SK-N-SH treated with all-trans-retinoic acid at 6 μM for 48 hours (cell line): Measurements from ENCODE around the gene DYNC2I2.

Experiments used
- ATAC-seq: fragments of 200-7000 bp; cut with Tn5 transposase; 3 replicates; pipeline ENCODE4 v1.9.1; 2020; ENCODE audit warnings: mild to moderate bottlenecking, moderate library complexity
- ARNTL ChIP-seq: fragments of 450-650 bp; formaldehyde crosslinking; IDR thresholded peaks from 2 replicates; pipeline ENCODE4 v1.5.0; 2020; ENCODE audit warnings: low read depth, mild to moderate bottlenecking, moderate library complexity, borderline replicate concordance
- BACH2 ChIP-seq: fragments of 250-450 bp; sonication (Bioruptor Pico); IDR thresholded peaks from 2 replicates; pipeline ENCODE4 v1.9.0; 2021; ENCODE audit warnings: mild to moderate bottlenecking, borderline replicate concordance
- ESRRG ChIP-seq: fragments of 250-450 bp; sonication (Bioruptor Pico); IDR thresholded peaks from 2 replicates; pipeline ENCODE4 v1.6.1; 2021; ENCODE audit warnings: mild to moderate bottlenecking
- ISL1 ChIP-seq: fragments of 250-450 bp; sonication (Bioruptor Pico); IDR thresholded peaks from 2 replicates; pipeline ENCODE4 v2.1.2; 2022; ENCODE audit warnings: mild to moderate bottlenecking, moderate library complexity
- PATZ1 ChIP-seq: fragments of 250-450 bp; sonication (Bioruptor Pico); IDR thresholded peaks from 2 replicates; pipeline ENCODE4 v1.8.0; 2020; ENCODE audit warnings: mild to moderate bottlenecking, moderate library complexity, borderline replicate concordance
- POU6F1 ChIP-seq: fragments of 250-450 bp; sonication (Bioruptor Pico); IDR thresholded peaks from 2 replicates; pipeline ENCODE4 v1.8.0; 2021; ENCODE audit warnings: low read depth, mild to moderate bottlenecking, moderate library complexity, borderline replicate concordance
- PPARA ChIP-seq: fragments of 250-450 bp; sonication (Bioruptor Pico); IDR thresholded peaks from 2 replicates; pipeline ENCODE4 v1.5.0; 2020; ENCODE audit warnings: mild to moderate bottlenecking, borderline replicate concordance
- RARB ChIP-seq: fragments of 250-450 bp; sonication (Bioruptor Pico); IDR thresholded peaks from 2 replicates; pipeline ENCODE4 v1.8.0; 2021; ENCODE audit warnings: mild to moderate bottlenecking, moderate library complexity
- SNAI2 ChIP-seq: fragments of 250-450 bp; sonication (Bioruptor Pico); IDR thresholded peaks from 2 replicates; pipeline ENCODE4 v1.5.0; 2020; ENCODE audit warnings: mild to moderate bottlenecking, moderate library complexity
- TCF4 ChIP-seq: fragments of 250-450 bp; sonication (Bioruptor Pico); IDR thresholded peaks from 2 replicates; pipeline ENCODE4 v1.8.0; 2021; ENCODE audit warnings: mild to moderate bottlenecking, moderate library complexity, borderline replicate concordance
- TOX ChIP-seq: fragments of 250-450 bp; sonication (Bioruptor Pico); IDR thresholded peaks from 2 replicates; pipeline ENCODE4 v1.8.0; 2021; ENCODE audit warnings: mild to moderate bottlenecking, moderate library complexity, borderline replicate concordance
- ZC3H10 ChIP-seq: fragments of 250-450 bp; sonication (Bioruptor Pico); IDR thresholded peaks from 2 replicates; pipeline ENCODE4 v1.5.1; 2021; ENCODE audit warnings: mild to moderate bottlenecking, moderate library complexity
- ZFP3 ChIP-seq: fragments of 250-450 bp; sonication (Bioruptor Pico); IDR thresholded peaks from 2 replicates; pipeline ENCODE4 v1.5.0; 2020; ENCODE audit warnings: mild to moderate bottlenecking, moderate library complexity
- ZFP30 ChIP-seq: fragments of 450-650 bp; formaldehyde crosslinking; IDR thresholded peaks from 2 replicates; pipeline ENCODE4 v1.5.0; 2022; ENCODE audit warnings: mild to moderate bottlenecking, moderate library complexity
- ZNF565 ChIP-seq: fragments of 450-650 bp; formaldehyde crosslinking; conservative IDR thresholded peaks from 2 replicates; pipeline ENCODE4 v1.5.0; 2020; ENCODE audit warnings: low read depth, mild to moderate bottlenecking, moderate library complexity
- ZNF8 ChIP-seq: fragments of 450-650 bp; formaldehyde crosslinking; IDR thresholded peaks from 2 replicates; pipeline ENCODE4 v1.5.0; 2020; ENCODE audit warnings: mild to moderate bottlenecking, moderate library complexity
- TF ChIP-seq, protein P1 (sequence below): fragments of 250-450 bp; sonication (Bioruptor Pico); IDR thresholded peaks from 2 replicates; pipeline ENCODE4 v1.5.0; 2020; ENCODE audit warnings: mild to moderate bottlenecking, moderate library complexity
- TF ChIP-seq, protein P2 (sequence below): fragments of 250-450 bp; sonication (Bioruptor Pico); IDR thresholded peaks from 2 replicates; pipeline ENCODE4 v1.5.1; 2021; ENCODE audit warnings: mild to moderate bottlenecking, moderate library complexity
- TF ChIP-seq, protein P3 (sequence below): fragments of 250-450 bp; sonication (Bioruptor Pico); IDR thresholded peaks from 2 replicates; pipeline ENCODE4 v1.5.1; 2020; ENCODE audit warnings: low read depth, mild to moderate bottlenecking, moderate library complexity

The DYNC2I2 gene

DNA sequence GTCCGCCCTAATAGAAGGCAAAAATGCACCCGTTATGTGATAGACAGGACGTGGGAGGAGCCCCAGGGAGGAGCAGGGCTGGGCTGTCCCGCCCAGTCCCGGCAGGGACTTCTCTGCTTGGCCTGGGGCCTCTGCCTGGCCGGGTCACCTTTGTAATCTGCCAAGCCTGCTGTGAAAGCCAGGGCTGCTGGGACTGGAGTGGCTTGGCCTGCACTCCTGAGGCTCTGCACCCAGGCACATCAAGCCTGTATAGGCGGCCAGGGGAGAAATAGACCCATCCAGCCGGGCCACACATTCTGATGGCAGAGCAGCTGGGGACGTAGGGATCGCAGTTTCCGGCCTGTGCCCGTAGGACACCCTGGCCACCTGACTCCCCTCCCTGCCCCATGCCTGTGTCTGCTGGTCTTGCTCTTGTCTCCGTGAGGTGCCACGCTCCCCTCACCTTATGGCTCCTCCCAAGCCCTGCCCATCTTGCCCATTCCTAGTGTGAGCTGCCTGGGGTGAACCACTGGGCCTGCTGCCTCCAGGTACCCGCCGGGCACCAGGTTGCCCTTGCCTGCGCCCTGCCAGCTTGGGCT lies 28.1 kb downstream of the DYNC2I2 start:
- ATAC-seq = peak; percentile 22
- TF ChIP-seq BACH2 (CRISPR knock-in tag) = no peak
- no peak for TF ChIP-seq ZNF8
- TF ChIP-seq PPARA (CRISPR knock-in tag) = no peak
- TF ChIP-seq POU6F1 = no peak
- TF ChIP-seq, protein P1, sequence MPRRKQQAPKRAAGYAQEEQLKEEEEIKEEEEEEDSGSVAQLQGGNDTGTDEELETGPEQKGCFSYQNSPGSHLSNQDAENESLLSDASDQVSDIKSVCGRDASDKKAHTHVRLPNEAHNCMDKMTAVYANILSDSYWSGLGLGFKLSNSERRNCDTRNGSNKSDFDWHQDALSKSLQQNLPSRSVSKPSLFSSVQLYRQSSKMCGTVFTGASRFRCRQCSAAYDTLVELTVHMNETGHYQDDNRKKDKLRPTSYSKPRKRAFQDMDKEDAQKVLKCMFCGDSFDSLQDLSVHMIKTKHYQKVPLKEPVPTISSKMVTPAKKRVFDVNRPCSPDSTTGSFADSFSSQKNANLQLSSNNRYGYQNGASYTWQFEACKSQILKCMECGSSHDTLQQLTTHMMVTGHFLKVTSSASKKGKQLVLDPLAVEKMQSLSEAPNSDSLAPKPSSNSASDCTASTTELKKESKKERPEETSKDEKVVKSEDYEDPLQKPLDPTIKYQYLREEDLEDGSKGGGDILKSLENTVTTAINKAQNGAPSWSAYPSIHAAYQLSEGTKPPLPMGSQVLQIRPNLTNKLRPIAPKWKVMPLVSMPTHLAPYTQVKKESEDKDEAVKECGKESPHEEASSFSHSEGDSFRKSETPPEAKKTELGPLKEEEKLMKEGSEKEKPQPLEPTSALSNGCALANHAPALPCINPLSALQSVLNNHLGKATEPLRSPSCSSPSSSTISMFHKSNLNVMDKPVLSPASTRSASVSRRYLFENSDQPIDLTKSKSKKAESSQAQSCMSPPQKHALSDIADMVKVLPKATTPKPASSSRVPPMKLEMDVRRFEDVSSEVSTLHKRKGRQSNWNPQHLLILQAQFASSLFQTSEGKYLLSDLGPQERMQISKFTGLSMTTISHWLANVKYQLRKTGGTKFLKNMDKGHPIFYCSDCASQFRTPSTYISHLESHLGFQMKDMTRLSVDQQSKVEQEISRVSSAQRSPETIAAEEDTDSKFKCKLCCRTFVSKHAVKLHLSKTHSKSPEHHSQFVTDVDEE (CRISPR knock-in tag) = no peak
- no peak for TF ChIP-seq ZC3H10
- no peak for TF ChIP-seq RARB (CRISPR knock-in tag)
- no peak for TF ChIP-seq SNAI2 (CRISPR knock-in tag)
- TF ChIP-seq, protein P2, sequence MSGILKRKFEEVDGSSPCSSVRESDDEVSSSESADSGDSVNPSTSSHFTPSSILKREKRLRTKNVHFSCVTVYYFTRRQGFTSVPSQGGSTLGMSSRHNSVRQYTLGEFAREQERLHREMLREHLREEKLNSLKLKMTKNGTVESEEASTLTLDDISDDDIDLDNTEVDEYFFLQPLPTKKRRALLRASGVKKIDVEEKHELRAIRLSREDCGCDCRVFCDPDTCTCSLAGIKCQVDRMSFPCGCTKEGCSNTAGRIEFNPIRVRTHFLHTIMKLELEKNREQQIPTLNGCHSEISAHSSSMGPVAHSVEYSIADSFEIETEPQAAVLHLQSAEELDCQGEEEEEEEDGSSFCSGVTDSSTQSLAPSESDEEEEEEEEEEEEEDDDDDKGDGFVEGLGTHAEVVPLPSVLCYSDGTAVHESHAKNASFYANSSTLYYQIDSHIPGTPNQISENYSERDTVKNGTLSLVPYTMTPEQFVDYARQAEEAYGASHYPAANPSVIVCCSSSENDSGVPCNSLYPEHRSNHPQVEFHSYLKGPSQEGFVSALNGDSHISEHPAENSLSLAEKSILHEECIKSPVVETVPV (CRISPR knock-in tag) = no peak
- TF ChIP-seq ISL1 (CRISPR knock-in tag) = no peak
- TF ChIP-seq, protein P3, sequence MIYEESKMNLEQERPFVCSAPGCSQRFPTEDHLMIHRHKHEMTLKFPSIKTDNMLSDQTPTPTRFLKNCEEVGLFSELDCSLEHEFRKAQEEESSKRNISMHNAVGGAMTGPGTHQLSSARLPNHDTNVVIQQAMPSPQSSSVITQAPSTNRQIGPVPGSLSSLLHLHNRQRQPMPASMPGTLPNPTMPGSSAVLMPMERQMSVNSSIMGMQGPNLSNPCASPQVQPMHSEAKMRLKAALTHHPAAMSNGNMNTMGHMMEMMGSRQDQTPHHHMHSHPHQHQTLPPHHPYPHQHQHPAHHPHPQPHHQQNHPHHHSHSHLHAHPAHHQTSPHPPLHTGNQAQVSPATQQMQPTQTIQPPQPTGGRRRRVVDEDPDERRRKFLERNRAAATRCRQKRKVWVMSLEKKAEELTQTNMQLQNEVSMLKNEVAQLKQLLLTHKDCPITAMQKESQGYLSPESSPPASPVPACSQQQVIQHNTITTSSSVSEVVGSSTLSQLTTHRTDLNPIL (CRISPR knock-in tag) = no peak
- TF ChIP-seq ZFP30 = no peak
- TF ChIP-seq ARNTL (CRISPR knock-in tag) = no peak
- TF ChIP-seq PATZ1 (CRISPR knock-in tag) = no peak

DNA sequence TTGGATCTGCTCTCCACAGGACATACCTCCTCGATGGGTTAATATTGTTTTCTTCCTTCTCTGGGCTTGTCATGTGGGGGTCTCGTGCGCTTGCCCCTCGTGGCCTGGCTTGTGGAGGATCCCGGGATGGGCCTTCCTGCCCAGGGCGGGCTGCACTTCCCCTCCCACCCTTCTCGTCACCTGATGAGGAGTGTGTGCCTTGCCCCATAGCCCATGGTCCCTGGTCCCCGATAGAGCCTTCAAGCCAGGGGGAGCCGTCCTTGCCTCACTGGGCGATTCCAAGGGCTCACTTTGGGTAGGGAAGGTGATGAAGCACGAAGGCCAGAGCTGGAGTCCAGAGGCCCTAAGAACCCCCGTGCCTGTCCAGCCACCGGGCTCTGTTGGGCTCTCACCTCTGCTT lies 28.7 kb downstream of the DYNC2I2 start:
- no peak; the same call in 2 of the 3 replicates for ATAC-seq
- TF ChIP-seq ISL1 (CRISPR knock-in tag) = no peak
- TF ChIP-seq SNAI2 (CRISPR knock-in tag) = no peak
- TF ChIP-seq PPARA (CRISPR knock-in tag) = no peak
- no peak for TF ChIP-seq TOX
- no peak for TF ChIP-seq BACH2 (CRISPR knock-in tag)
- no peak for TF ChIP-seq ZNF8
- TF ChIP-seq, protein P3 (CRISPR knock-in tag) = no peak
- no peak for TF ChIP-seq ESRRG (CRISPR knock-in tag)
- no peak for TF ChIP-seq ARNTL (CRISPR knock-in tag)
- TF ChIP-seq PATZ1 (CRISPR knock-in tag) = no peak
- TF ChIP-seq ZNF565 = no peak
- no peak for TF ChIP-seq POU6F1
- TF ChIP-seq RARB (CRISPR knock-in tag) = no peak
- no peak for TF ChIP-seq TCF4 (CRISPR knock-in tag)
- TF ChIP-seq, protein P2 (CRISPR knock-in tag) = no peak
- no peak for TF ChIP-seq ZFP3
